Glutamatergic neuron (in vitro differentiated cells): ENCODE data around the gene DGKG. TPM values are rescaled to one million over a fixed set of nuclear protein-coding genes. Genes with fewer than 3 reads are reported as not detected.

ENCODE experiments used
- DNase-seq: peaks from one replicate; pipeline ENCODE4 v3.0.0; 2022
- H3K27ac Mint-ChIP-seq: one replicate; pipeline ENCODE4 v1.8.0; 2020; ENCODE audit warnings: mild to moderate bottlenecking, mixed read lengths, inconsistent platforms; ENCODE audit not compliant: unreplicated experiment
- H3K27me3 Mint-ChIP-seq: one replicate; pipeline ENCODE4 v1.8.0; 2020; ENCODE audit warnings: mild to moderate bottlenecking, moderate library complexity, mixed read lengths, inconsistent platforms; ENCODE audit not compliant: unreplicated experiment
- H3K36me3 Mint-ChIP-seq: one replicate; pipeline ENCODE4 v1.8.0; 2020; ENCODE audit warnings: mild to moderate bottlenecking, mixed read lengths, inconsistent platforms; ENCODE audit not compliant: unreplicated experiment
- H3K4me1 Mint-ChIP-seq: one replicate; pipeline ENCODE4 v1.8.0; 2020; ENCODE audit warnings: mild to moderate bottlenecking, low read depth, mixed read lengths, inconsistent platforms; ENCODE audit not compliant: unreplicated experiment
- H3K4me3 Mint-ChIP-seq: one replicate; pipeline ENCODE4 v1.8.0; 2020; ENCODE audit warnings: mild to moderate bottlenecking, mixed read lengths, inconsistent platforms; ENCODE audit not compliant: unreplicated experiment
- H3K9me3 Mint-ChIP-seq: one replicate; pipeline ENCODE4 v1.8.0; 2020; ENCODE audit warnings: mild to moderate bottlenecking, moderate library complexity, mixed read lengths, inconsistent platforms; ENCODE audit not compliant: unreplicated experiment
- CTCF ChIP-seq: fragments of 200-600 bp; sonication (generic); IDR thresholded peaks from one replicate; pipeline ENCODE4 v1.5.0; 2021; ENCODE audit not compliant: partially characterized antibody, unreplicated experiment
- total RNA-seq: library from RNA; stranded (reverse); fragmentation: NEBNext Ultra II Directional; extraction: Animal tissue kit (Norgen Biotek cat#: 25700); gene quantifications from one replicate; pipeline ENCODE4 v1.2.1, GENCODE V29; 2021; ENCODE audit not compliant: unreplicated experiment

The DGKG gene
- total RNA-seq, 1 donor from 2014 or later, result 24.1 TPM

GRCh38 chr3:186097317-186097662 is 264.7 kb downstream of the DGKG start:
- peak overlapping the region; percentile 97 for H3K27ac Mint-ChIP-seq
- H3K27me3 Mint-ChIP-seq, result peaks cover 8% of the 10 kb centered on the region
- H3K4me1 Mint-ChIP-seq, result peaks cover 70% of the 10 kb centered on the region
- peaks cover 16% of the 10 kb centered on the region for H3K9me3 Mint-ChIP-seq
- no peaks in the 10 kb centered on the region for H3K36me3 Mint-ChIP-seq
- TF ChIP-seq CTCF, result no peak
- H3K4me3 Mint-ChIP-seq, result peak overlapping the region; percentile 91
- no peak for DNase-seq

Other genes with a start within 250 kb of the DGKG start
- gene CRYGS, start 182.1 kb upstream of the DGKG start, total RNA-seq, result 3.7 TPM
- 12.5 TPM for gene TBCCD1, start 205.1 kb upstream of the DGKG start, total RNA-seq
- gene DNAJB11, start 208.5 kb upstream of the DGKG start, total RNA-seq, result 57.6 TPM